SK-N-SH (cell line): ENCODE results near the gene CCDC93.

ENCODE experiments used
- CHD2 ChIP-seq: fragments of 150-350 bp; IDR thresholded peaks from 2 replicates; pipeline ENCODE4 v1.6.1; 2018; ENCODE audit warnings: low read length; ENCODE audit not compliant: partially characterized antibody
- CTCF ChIP-seq: fragments of 200-600 bp; sonication (generic); IDR thresholded peaks from 2 replicates; pipeline ENCODE4 v1.6.1; 2017; ENCODE audit warnings: antibody characterized with exemption, mild to moderate bottlenecking, moderate library complexity
- EP300 ChIP-seq, 2 experiments: IDR thresholded peaks; 2 replicates each; pipeline versions ENCODE4 v1.4.0 to v1.6.1; 2012; ENCODE audit warnings: borderline replicate concordance in 1 of 2, low read depth in 1 of 2, low read length in 1 of 2
- EZH2phosphoT487 ChIP-seq: fragments of 200-600 bp; sonication (generic); IDR thresholded peaks from 2 replicates; pipeline ENCODE4 v1.6.1; 2017; ENCODE audit warnings: low read depth, mixed run types, mild to moderate bottlenecking, antibody characterized with exemption, moderate library complexity, borderline replicate concordance
- FOXM1 ChIP-seq: IDR thresholded peaks from 2 replicates; pipeline ENCODE4 v1.4.0; 2012; ENCODE audit warnings: low read depth, mild to moderate bottlenecking
- MAX ChIP-seq: IDR thresholded peaks from 2 replicates; pipeline ENCODE4 v1.4.0; 2012; ENCODE audit warnings: low read depth
- MXI1 ChIP-seq: IDR thresholded peaks from 2 replicates; pipeline ENCODE4 v1.6.1; 2012; ENCODE audit warnings: mild to moderate bottlenecking, low read depth, low read length, improper control_type of control experiment
- PBX3 ChIP-seq: IDR thresholded peaks from 2 replicates; pipeline ENCODE4; 2012
- POLR2AphosphoS5 ChIP-seq: IDR thresholded peaks from 2 replicates; pipeline ENCODE4 v1.6.1; 2012; ENCODE audit warnings: low read depth, low read length
- RFX5 ChIP-seq: IDR thresholded peaks from 2 replicates; pipeline ENCODE4 v1.6.1; 2012; ENCODE audit warnings: mild to moderate bottlenecking, improper control_type of control experiment, low read length
- SMC3 ChIP-seq: IDR thresholded peaks from 2 replicates; pipeline ENCODE4 v1.6.1; 2012; ENCODE audit warnings: low read depth, low read length, improper control_type of control experiment

- TF ChIP-seq SMC3 (no peak), EZH2phosphoT487 (no peak), FOXM1 (no peak), EP300 (IDR thresholded peaks at IDR 0.05; ENCODE audit: borderline replicate concordance in 1 of 2, low read depth in 1 of 2, low read length in 1 of 2) (peak in 1 of 2 experiments; percentile 38; a peak in 1 of 4 replicates), CTCF (peak; percentile 52), MAX (no peak), PBX3 (peak; percentile 33; the same call in 1 of the 2 replicates), MXI1 (no peak), CHD2 (no peak), RFX5 (no peak), POLR2AphosphoS5 (no peak)
Measured at GRCh38 chr2:117956036-117956796, 57.7 kb downstream of the CCDC93 start.
